GM23338 (cell line): ENCODE results near the gene RAI14. TPM values are rescaled to one million over a fixed set of nuclear protein-coding genes. Genes with fewer than 3 reads are reported as not detected.

Source experiments
- ATAC-seq: fragments of 200-7000 bp; cut with Tn5 transposase; 3 replicates; pipeline ENCODE4 v1.9.1; 2020
- DNase-seq: peaks from one replicate; pipeline ENCODE4 v3.0.0-alpha.2; 2015; ENCODE audit warnings: low spot score
- H2AFZ ChIP-seq: fragments of 200-600 bp; sonication (generic); 2 replicates; pipeline ENCODE4 v1.8.0; 2016; ENCODE audit warnings: antibody characterized with exemption, mild to moderate bottlenecking, moderate library complexity
- H3F3A ChIP-seq: fragments of 200-600 bp; sonication (generic); replicated peaks from 2 replicates; pipeline ENCODE4 v1.8.0; 2017; ENCODE audit warnings: antibody characterized with exemption, mixed run types, low read depth
- H3K27ac ChIP-seq: fragments of 200-600 bp; sonication (generic); 2 replicates; pipeline ENCODE4 v1.6.1; 2016; ENCODE audit warnings: low read depth
- H3K27me3 ChIP-seq: fragments of 200-600 bp; sonication (generic); 2 replicates; pipeline ENCODE4 v1.8.0; 2016; ENCODE audit warnings: mild to moderate bottlenecking, mixed run types, moderate library complexity; ENCODE audit not compliant: insufficient read depth
- H3K36me3 ChIP-seq: fragments of 200-600 bp; sonication (generic); 2 replicates; pipeline ENCODE4 v1.8.0; 2016; ENCODE audit warnings: mild to moderate bottlenecking; ENCODE audit not compliant: insufficient read depth
- H3K4me1 ChIP-seq: fragments of 200-600 bp; sonication (generic); 2 replicates; pipeline ENCODE4 v1.8.0; 2016; ENCODE audit warnings: mild to moderate bottlenecking, moderate library complexity; ENCODE audit not compliant: insufficient read depth
- H3K4me2 ChIP-seq: fragments of 200-600 bp; sonication (generic); 2 replicates; pipeline ENCODE4 v1.7.1; 2017; ENCODE audit warnings: mixed run types
- H3K4me3 ChIP-seq: fragments of 200-600 bp; sonication (generic); 2 replicates; pipeline ENCODE4 v1.6.1; 2016; ENCODE audit warnings: mixed run types
- H3K79me2 ChIP-seq: fragments of 200-600 bp; sonication (generic); replicated peaks from 2 replicates; pipeline ENCODE4 v1.8.0; 2017; ENCODE audit warnings: mild to moderate bottlenecking; ENCODE audit not compliant: insufficient read depth
- H3K9me2 ChIP-seq: fragments of 200-600 bp; sonication (generic); 2 replicates; pipeline ENCODE4 v1.8.0; 2017; ENCODE audit not compliant: insufficient read depth
- H4K20me1 ChIP-seq: fragments of 200-600 bp; sonication (generic); replicated peaks from 2 replicates; pipeline ENCODE4 v1.8.0; 2017; ENCODE audit warnings: mild to moderate bottlenecking; ENCODE audit not compliant: insufficient read depth
- H3K27ac Mint-ChIP-seq: 2 replicates; pipeline ENCODE4 v1.8.0; 2020; ENCODE audit warnings: inconsistent platforms, mild to moderate bottlenecking, moderate library complexity, mixed read lengths
- H3K27me3 Mint-ChIP-seq: 3 replicates; pipeline ENCODE4 v1.8.0; 2022; ENCODE audit warnings: low read depth, mild to moderate bottlenecking, moderate library complexity, mixed read lengths, inconsistent platforms; ENCODE audit not compliant: insufficient read depth, poor library complexity
- H3K36me3 Mint-ChIP-seq: 3 replicates; pipeline ENCODE4 v1.8.0; 2021; ENCODE audit warnings: low read depth, mild to moderate bottlenecking, inconsistent platforms, moderate library complexity, mixed read lengths
- H3K4me1 Mint-ChIP-seq: 3 replicates; pipeline ENCODE4 v1.8.0; 2020; ENCODE audit warnings: mild to moderate bottlenecking, inconsistent platforms, mixed read lengths
- H3K4me3 Mint-ChIP-seq: 3 replicates; pipeline ENCODE4 v1.8.0; 2021; ENCODE audit warnings: moderate library complexity, mild to moderate bottlenecking, inconsistent platforms, mixed read lengths
- H3K9me3 Mint-ChIP-seq: 3 replicates; pipeline ENCODE4 v1.8.0; 2020; ENCODE audit warnings: moderate library complexity, mild to moderate bottlenecking, inconsistent platforms, mixed read lengths
- CREB1 ChIP-seq: fragments of 250-450 bp; sonication (Bioruptor Pico); IDR thresholded peaks from 2 replicates; pipeline ENCODE4 v1.5.0; 2020; ENCODE audit warnings: low read depth, mild to moderate bottlenecking, moderate library complexity
- EZH2 ChIP-seq: fragments of 200-600 bp; sonication (generic); IDR thresholded peaks from one replicate; pipeline ENCODE4 v1.8.0; 2017; ENCODE audit warnings: antibody characterized with exemption, mild to moderate bottlenecking, low read depth; ENCODE audit not compliant: unreplicated experiment
- EZH2phosphoT487 ChIP-seq: fragments of 200-600 bp; sonication (generic); IDR thresholded peaks from one replicate; pipeline ENCODE4 v1.8.1; 2018; ENCODE audit warnings: antibody characterized with exemption; ENCODE audit not compliant: unreplicated experiment
- JUNB ChIP-seq: IDR thresholded peaks from one replicate; pipeline ENCODE4 v1.6.1; 2016; ENCODE audit warnings: antibody characterized with exemption; ENCODE audit not compliant: unreplicated experiment
- NANOG ChIP-seq: IDR thresholded peaks from 2 replicates; pipeline ENCODE4 v1.6.1; 2016; ENCODE audit warnings: antibody characterized with exemption, borderline replicate concordance
- POLR2AphosphoS5 ChIP-seq: IDR thresholded peaks from 2 replicates; pipeline ENCODE4 v1.6.1; 2016; ENCODE audit warnings: antibody characterized with exemption, low read depth
- STAT1 ChIP-seq: IDR thresholded peaks from one replicate; pipeline ENCODE4 v1.6.1; 2016; ENCODE audit warnings: antibody characterized with exemption; ENCODE audit not compliant: unreplicated experiment
- ZNF114 ChIP-seq: fragments of 250-450 bp; sonication (Bioruptor Pico); IDR thresholded peaks from 2 replicates; pipeline ENCODE4 v1.5.0; 2020; ENCODE audit warnings: mild to moderate bottlenecking, moderate library complexity
- ZNF331 ChIP-seq: fragments of 250-450 bp; sonication (Bioruptor Pico); IDR thresholded peaks from 2 replicates; pipeline ENCODE4 v1.5.0; 2020; ENCODE audit warnings: low read depth, mild to moderate bottlenecking, moderate library complexity
- polyA plus RNA-seq: library from polyadenylated mRNA; unstranded; fragments of >200 nt; fragmentation: Nextera tagmentation; extraction: Ambion mirVana; gene quantifications from 2 replicates; pipeline ENCODE4 v1.2.1, GENCODE V29; 2016
- total RNA-seq: library from RNA; depleted of rRNA; stranded (reverse); fragments of >200 nt; shearing (Covaris generic); gene quantifications from 2 replicates; pipeline ENCODE4 v1.2.3, GENCODE V29; 2014
- TF ChIP-seq, protein P1 (sequence below): fragments of 250-450 bp; sonication (Bioruptor Pico); IDR thresholded peaks from 2 replicates; pipeline ENCODE4 v1.5.0; 2020; ENCODE audit warnings: mild to moderate bottlenecking, moderate library complexity
- TF ChIP-seq, protein P2 (sequence below): IDR thresholded peaks from 2 replicates; pipeline ENCODE4 v1.6.1; 2016; ENCODE audit warnings: antibody characterized with exemption
- TF ChIP-seq, protein P3 (sequence below): IDR thresholded peaks from one replicate; pipeline ENCODE4 v1.6.1; 2018; ENCODE audit warnings: antibody characterized with exemption; ENCODE audit not compliant: unreplicated experiment

Gene RAI14
- total and polyA plus RNA-seq, 2 experiments from 2014 or later = 58.8 to 95.8 TPM

DNA sequence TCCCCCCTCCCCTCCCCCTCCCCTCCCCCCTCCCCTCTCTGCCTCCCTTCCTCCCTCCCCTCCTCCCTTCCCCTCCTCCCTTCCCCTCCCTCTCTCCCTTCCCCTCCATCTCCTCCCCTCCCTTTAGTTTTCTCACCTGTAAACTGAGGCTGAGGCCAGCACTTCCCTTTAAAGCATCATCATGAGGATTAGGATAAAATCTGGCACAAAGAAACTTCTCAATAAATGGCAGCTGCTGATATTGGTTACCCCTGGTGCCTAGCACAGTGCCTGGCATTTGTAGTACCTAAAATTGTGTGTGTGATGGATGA is 41.9 kb downstream of the RAI14 start:
- Histone ChIP-seq H2AFZ (no peak overlapping the region), H4K20me1 (no peaks in the 10 kb centered on the region; the same call in 1 of the 2 replicates), H3K27me3 (no peaks in the 10 kb centered on the region), H3K9me2 (no peaks in the 10 kb centered on the region), H3K79me2 (peaks cover 92% of the 10 kb centered on the region), H3K4me1 (peaks cover 62% of the 10 kb centered on the region), H3K27ac (peak overlapping the region; percentile 71), H3K36me3 (0 out of 2 replicates have a peak, but pooled peaks cover 4% of the 10 kb centered on the region), H3K4me3 (no peak overlapping the region), H3K4me2 (0 out of 2 replicates have a peak overlapping the region, but pooled peaks have one; percentile 22), H3F3A (peaks cover 11% of the 10 kb centered on the region; the same call in 1 of the 2 replicates)
- Mint-ChIP-seq H3K4me3 (no peak overlapping the region), H3K4me1 (peaks cover 68% of the 10 kb centered on the region), H3K27ac (no peak overlapping the region), H3K9me3 (no peaks in the 10 kb centered on the region), H3K27me3 (peaks cover 9% of the 10 kb centered on the region), H3K36me3 (peaks cover 15% of the 10 kb centered on the region)
- TF ChIP-seq ZNF114 = no peak
- DNase-seq (no peak), ATAC-seq (no peak)

DNA sequence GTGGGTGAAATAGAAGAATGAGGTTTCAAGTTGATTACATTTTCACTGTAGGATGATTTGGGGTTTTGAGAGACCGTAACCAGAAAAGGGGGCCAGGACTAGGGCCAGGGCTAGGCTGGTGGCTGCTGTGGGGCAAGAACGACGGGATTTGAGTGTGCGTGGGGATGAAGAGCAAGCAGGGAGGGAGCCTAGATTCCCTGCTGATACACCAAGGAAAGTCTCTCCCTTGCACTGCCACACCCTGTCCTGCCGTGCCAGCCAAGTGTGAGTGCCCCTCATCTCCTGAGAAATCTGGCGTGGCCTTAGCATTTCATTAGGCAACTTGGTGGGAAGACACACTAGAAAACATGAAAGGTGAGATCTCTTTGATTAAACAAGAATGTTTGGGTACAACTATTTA is 42.6 kb downstream of the RAI14 start:
- no peaks in the 10 kb centered on the region for H3K27me3 ChIP-seq
- ATAC-seq (no peak), DNase-seq (no peak)
- TF ChIP-seq EZH2phosphoT487 (no peak), NANOG (no peak), JUNB (no peak), POLR2AphosphoS5 (no peak), CREB1 (no peak), ZNF331 (CRISPR knock-in tag) (no peak), ZNF114 (no peak), STAT1 (no peak), EZH2 (no peak)
- TF ChIP-seq, protein P1, sequence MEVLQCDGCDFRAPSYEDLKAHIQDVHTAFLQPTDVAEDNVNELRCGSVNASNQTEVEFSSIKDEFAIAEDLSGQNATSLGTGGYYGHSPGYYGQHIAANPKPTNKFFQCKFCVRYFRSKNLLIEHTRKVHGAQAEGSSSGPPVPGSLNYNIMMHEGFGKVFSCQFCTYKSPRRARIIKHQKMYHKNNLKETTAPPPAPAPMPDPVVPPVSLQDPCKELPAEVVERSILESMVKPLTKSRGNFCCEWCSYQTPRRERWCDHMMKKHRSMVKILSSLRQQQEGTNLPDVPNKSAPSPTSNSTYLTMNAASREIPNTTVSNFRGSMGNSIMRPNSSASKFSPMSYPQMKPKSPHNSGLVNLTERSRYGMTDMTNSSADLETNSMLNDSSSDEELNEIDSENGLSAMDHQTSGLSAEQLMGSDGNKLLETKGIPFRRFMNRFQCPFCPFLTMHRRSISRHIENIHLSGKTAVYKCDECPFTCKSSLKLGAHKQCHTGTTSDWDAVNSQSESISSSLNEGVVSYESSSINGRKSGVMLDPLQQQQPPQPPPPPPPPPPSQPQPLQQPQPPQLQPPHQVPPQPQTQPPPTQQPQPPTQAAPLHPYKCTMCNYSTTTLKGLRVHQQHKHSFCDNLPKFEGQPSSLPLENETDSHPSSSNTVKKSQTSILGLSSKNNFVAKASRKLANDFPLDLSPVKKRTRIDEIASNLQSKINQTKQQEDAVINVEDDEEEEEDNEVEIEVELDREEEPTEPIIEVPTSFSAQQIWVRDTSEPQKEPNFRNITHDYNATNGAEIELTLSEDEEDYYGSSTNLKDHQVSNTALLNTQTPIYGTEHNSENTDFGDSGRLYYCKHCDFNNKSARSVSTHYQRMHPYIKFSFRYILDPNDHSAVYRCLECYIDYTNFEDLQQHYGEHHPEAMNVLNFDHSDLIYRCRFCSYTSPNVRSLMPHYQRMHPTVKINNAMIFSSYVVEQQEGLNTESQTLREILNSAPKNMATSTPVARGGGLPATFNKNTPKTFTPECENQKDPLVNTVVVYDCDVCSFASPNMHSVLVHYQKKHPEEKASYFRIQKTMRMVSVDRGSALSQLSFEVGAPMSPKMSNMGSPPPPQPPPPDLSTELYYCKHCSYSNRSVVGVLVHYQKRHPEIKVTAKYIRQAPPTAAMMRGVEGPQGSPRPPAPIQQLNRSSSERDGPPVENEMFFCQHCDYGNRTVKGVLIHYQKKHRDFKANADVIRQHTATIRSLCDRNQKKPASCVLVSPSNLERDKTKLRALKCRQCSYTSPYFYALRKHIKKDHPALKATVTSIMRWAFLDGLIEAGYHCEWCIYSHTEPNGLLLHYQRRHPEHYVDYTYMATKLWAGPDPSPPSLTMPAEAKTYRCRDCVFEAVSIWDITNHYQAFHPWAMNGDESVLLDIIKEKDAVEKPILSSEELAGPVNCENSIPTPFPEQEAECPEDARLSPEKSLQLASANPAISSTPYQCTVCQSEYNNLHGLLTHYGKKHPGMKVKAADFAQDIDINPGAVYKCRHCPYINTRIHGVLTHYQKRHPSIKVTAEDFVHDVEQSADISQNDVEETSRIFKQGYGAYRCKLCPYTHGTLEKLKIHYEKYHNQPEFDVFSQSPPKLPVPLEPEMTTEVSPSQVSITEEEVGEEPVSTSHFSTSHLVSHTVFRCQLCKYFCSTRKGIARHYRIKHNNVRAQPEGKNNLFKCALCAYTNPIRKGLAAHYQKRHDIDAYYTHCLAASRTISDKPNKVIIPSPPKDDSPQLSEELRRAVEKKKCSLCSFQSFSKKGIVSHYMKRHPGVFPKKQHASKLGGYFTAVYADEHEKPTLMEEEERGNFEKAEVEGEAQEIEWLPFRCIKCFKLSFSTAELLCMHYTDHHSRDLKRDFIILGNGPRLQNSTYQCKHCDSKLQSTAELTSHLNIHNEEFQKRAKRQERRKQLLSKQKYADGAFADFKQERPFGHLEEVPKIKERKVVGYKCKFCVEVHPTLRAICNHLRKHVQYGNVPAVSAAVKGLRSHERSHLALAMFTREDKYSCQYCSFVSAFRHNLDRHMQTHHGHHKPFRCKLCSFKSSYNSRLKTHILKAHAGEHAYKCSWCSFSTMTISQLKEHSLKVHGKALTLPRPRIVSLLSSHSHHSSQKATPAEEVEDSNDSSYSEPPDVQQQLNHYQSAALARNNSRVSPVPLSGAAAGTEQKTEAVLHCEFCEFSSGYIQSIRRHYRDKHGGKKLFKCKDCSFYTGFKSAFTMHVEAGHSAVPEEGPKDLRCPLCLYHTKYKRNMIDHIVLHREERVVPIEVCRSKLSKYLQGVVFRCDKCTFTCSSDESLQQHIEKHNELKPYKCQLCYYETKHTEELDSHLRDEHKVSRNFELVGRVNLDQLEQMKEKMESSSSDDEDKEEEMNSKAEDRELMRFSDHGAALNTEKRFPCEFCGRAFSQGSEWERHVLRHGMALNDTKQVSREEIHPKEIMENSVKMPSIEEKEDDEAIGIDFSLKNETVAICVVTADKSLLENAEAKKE (CRISPR knock-in tag) = no peak
- TF ChIP-seq, protein P2, sequence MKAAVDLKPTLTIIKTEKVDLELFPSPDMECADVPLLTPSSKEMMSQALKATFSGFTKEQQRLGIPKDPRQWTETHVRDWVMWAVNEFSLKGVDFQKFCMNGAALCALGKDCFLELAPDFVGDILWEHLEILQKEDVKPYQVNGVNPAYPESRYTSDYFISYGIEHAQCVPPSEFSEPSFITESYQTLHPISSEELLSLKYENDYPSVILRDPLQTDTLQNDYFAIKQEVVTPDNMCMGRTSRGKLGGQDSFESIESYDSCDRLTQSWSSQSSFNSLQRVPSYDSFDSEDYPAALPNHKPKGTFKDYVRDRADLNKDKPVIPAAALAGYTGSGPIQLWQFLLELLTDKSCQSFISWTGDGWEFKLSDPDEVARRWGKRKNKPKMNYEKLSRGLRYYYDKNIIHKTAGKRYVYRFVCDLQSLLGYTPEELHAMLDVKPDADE = no peak
- TF ChIP-seq, protein P3, sequence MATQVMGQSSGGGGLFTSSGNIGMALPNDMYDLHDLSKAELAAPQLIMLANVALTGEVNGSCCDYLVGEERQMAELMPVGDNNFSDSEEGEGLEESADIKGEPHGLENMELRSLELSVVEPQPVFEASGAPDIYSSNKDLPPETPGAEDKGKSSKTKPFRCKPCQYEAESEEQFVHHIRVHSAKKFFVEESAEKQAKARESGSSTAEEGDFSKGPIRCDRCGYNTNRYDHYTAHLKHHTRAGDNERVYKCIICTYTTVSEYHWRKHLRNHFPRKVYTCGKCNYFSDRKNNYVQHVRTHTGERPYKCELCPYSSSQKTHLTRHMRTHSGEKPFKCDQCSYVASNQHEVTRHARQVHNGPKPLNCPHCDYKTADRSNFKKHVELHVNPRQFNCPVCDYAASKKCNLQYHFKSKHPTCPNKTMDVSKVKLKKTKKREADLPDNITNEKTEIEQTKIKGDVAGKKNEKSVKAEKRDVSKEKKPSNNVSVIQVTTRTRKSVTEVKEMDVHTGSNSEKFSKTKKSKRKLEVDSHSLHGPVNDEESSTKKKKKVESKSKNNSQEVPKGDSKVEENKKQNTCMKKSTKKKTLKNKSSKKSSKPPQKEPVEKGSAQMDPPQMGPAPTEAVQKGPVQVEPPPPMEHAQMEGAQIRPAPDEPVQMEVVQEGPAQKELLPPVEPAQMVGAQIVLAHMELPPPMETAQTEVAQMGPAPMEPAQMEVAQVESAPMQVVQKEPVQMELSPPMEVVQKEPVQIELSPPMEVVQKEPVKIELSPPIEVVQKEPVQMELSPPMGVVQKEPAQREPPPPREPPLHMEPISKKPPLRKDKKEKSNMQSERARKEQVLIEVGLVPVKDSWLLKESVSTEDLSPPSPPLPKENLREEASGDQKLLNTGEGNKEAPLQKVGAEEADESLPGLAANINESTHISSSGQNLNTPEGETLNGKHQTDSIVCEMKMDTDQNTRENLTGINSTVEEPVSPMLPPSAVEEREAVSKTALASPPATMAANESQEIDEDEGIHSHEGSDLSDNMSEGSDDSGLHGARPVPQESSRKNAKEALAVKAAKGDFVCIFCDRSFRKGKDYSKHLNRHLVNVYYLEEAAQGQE = no peak

More for the DNA sequence above, 42.6 kb downstream of the RAI14 start:
- Mint-ChIP-seq H3K9me3 (no peaks in the 10 kb centered on the region), H3K27me3 (peaks cover 11% of the 10 kb centered on the region), H3K4me3 (no peak overlapping the region; the same call in 2 of the 3 replicates), H3K36me3 (peaks cover 15% of the 10 kb centered on the region), H3K27ac (0 out of 2 replicates have a peak overlapping the region, but pooled peaks have one; percentile 14), H3K4me1 (peaks cover 71% of the 10 kb centered on the region)
- Histone ChIP-seq H3K79me2 (peaks cover 88% of the 10 kb centered on the region), H3K4me2 (peak overlapping the region; percentile 22), H3K4me3 (0 out of 2 replicates have a peak overlapping the region, but pooled peaks have one; percentile 26), H3F3A (0 out of 2 replicates have a peak, but pooled peaks cover 5% of the 10 kb centered on the region), H3K36me3 (no peaks in the 10 kb centered on the region), H2AFZ (no peak overlapping the region), H3K4me1 (peaks cover 64% of the 10 kb centered on the region), H3K9me2 (no peaks in the 10 kb centered on the region), H4K20me1 (no peaks in the 10 kb centered on the region; the same call in 1 of the 2 replicates), H3K27ac (peak overlapping the region; percentile 71)
